ENCODE results near the gene CCR4. TPM values are rescaled to one million over a fixed set of nuclear protein-coding genes. Genes with fewer than 3 reads are reported as not detected.

The CCR4 gene
- total and polyA plus RNA-seq, 9 of the 15 experiments (the other 6 are each of a cell fraction or from before 2014, with no cell fraction given) = 0.04 to 0.47 (median 0.25) TPM; not detected in 1

- TF ChIP-seq SMAD4 (CRISPR knock-in tag; conservative IDR thresholded peaks at IDR 0.05) = no peak
- no peak for TF ChIP-seq TEAD4 (IDR thresholded peaks at IDR 0.05; ENCODE audit: low read length)
- no peak for TF ChIP-seq TEAD4 (CRISPR knock-in tag; IDR thresholded peaks at IDR 0.05; ENCODE audit: borderline replicate concordance)
- TF ChIP-seq, protein P1, sequence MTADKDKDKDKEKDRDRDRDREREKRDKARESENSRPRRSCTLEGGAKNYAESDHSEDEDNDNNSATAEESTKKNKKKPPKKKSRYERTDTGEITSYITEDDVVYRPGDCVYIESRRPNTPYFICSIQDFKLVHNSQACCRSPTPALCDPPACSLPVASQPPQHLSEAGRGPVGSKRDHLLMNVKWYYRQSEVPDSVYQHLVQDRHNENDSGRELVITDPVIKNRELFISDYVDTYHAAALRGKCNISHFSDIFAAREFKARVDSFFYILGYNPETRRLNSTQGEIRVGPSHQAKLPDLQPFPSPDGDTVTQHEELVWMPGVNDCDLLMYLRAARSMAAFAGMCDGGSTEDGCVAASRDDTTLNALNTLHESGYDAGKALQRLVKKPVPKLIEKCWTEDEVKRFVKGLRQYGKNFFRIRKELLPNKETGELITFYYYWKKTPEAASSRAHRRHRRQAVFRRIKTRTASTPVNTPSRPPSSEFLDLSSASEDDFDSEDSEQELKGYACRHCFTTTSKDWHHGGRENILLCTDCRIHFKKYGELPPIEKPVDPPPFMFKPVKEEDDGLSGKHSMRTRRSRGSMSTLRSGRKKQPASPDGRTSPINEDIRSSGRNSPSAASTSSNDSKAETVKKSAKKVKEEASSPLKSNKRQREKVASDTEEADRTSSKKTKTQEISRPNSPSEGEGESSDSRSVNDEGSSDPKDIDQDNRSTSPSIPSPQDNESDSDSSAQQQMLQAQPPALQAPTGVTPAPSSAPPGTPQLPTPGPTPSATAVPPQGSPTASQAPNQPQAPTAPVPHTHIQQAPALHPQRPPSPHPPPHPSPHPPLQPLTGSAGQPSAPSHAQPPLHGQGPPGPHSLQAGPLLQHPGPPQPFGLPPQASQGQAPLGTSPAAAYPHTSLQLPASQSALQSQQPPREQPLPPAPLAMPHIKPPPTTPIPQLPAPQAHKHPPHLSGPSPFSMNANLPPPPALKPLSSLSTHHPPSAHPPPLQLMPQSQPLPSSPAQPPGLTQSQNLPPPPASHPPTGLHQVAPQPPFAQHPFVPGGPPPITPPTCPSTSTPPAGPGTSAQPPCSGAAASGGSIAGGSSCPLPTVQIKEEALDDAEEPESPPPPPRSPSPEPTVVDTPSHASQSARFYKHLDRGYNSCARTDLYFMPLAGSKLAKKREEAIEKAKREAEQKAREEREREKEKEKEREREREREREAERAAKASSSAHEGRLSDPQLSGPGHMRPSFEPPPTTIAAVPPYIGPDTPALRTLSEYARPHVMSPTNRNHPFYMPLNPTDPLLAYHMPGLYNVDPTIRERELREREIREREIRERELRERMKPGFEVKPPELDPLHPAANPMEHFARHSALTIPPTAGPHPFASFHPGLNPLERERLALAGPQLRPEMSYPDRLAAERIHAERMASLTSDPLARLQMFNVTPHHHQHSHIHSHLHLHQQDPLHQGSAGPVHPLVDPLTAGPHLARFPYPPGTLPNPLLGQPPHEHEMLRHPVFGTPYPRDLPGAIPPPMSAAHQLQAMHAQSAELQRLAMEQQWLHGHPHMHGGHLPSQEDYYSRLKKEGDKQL (CRISPR knock-in tag; IDR thresholded peaks at IDR 0.05; ENCODE audit: borderline replicate concordance) = no peak
- TF ChIP-seq BRF1 (IDR thresholded peaks at IDR 0.05; ENCODE audit: borderline replicate concordance, extremely low read depth, insufficient read length) = no peak
- TF ChIP-seq SMAD3 (CRISPR knock-in tag; conservative IDR thresholded peaks at IDR 0.05) = no peak
- TF ChIP-seq HMG20A (CRISPR knock-in tag; conservative IDR thresholded peaks at IDR 0.05) = no peak
- no peak for TF ChIP-seq HNRNPUL1 (IDR thresholded peaks at IDR 0.05; ENCODE audit: low read length)
- TF ChIP-seq DEAF1 (CRISPR knock-in tag; IDR thresholded peaks at IDR 0.05) = peak; percentile 85
- 0 out of 2 replicates have a peak, but pooled peaks have one; percentile 34 for TF ChIP-seq MAFG (tag; conservative IDR thresholded peaks at IDR 0.05)
- TF ChIP-seq ZNF592 (IDR thresholded peaks at IDR 0.05) = no peak
- TF ChIP-seq PPARD (CRISPR knock-in tag; IDR thresholded peaks at IDR 0.05) = no peak
- no peak for TF ChIP-seq ETV5 (CRISPR knock-in tag; IDR thresholded peaks at IDR 0.05; ENCODE audit: low read depth)
- TF ChIP-seq HSF4 (CRISPR knock-in tag; IDR thresholded peaks at IDR 0.05; ENCODE audit: borderline replicate concordance) = no peak
These were observed 17.2 kb upstream of the CCR4 start (continued) for GRCh38 chr3:32934150-32934742.

All from K562 (cell line).